Adrenal gland (tissue), 5 donors: Measurements from ENCODE around the gene CFC1.
"Not testable (repeated sequence)": the region's sequence is repeated elsewhere in the genome, so short reads cannot be mapped to it uniquely, and the experiment has no call there.

Source experiments
- CTCF ChIP-seq, 6 experiments: fragments of 450-650 bp in 4 of 6; fragments of 200-600 bp in 2 of 6; sonication (generic) in 1 of 6; IDR thresholded peaks; 1 replicate in 5 of 6; 2 replicates in 1 of 6; pipeline versions ENCODE4 v1.5.1 to v1.8.0; 2016 to 2021; ENCODE audit warnings: antibody characterized with exemption in 6 of 6, mild to moderate bottlenecking in 2 of 6, moderate library complexity in 1 of 6
- POLR2A ChIP-seq, 2 donors: fragments of 450-650 bp; IDR thresholded peaks; one replicate each; pipeline ENCODE4 v1.6.1; 2017; ENCODE audit warnings: antibody characterized with exemption in 2 of 2, mild to moderate bottlenecking in 2 of 2, moderate library complexity in 1 of 2
- donor health status: DM: no; HTN: no; CAD: no.

GRCh38 chr2:130549475-130549874 lies 49.9 kb downstream of the CFC1 start:
- TF ChIP-seq POLR2A, CTCF (IDR thresholded peaks at IDR 0.05): not testable (repeated sequence)
